Fibroblast of lung (primary cell): ENCODE measurements around the gene ISYNA1. TPM values are rescaled to one million over a fixed set of nuclear protein-coding genes. Genes with fewer than 3 reads are reported as not detected.

Source experiments
- DNase-seq, 2 donors: peaks; one replicate each; pipeline versions ENCODE4 v3.0.0 to v3.0.0-alpha.2; 2010; ENCODE audit warnings: low read depth in 2 of 2
- H2AFZ ChIP-seq: 2 replicates; pipeline ENCODE4 v1.5.1; 2012; ENCODE audit warnings: low read length, control low read depth, inconsistent platforms
- H3K27ac ChIP-seq: 2 replicates; pipeline ENCODE4 v1.5.1; 2011; ENCODE audit warnings: low read length, control low read depth; ENCODE audit not compliant: insufficient read depth
- H3K27me3 ChIP-seq: 2 replicates; pipeline ENCODE4 v1.5.1; 2011; ENCODE audit warnings: mild to moderate bottlenecking, low read length; ENCODE audit not compliant: control insufficient read depth, insufficient read depth
- H3K36me3 ChIP-seq: 2 replicates; pipeline ENCODE4 v1.5.1; 2011; ENCODE audit warnings: low read length; ENCODE audit not compliant: control insufficient read depth, insufficient read depth
- H3K4me1 ChIP-seq: 2 replicates; pipeline ENCODE4 v1.5.1; 2011; ENCODE audit warnings: low read length; ENCODE audit not compliant: control insufficient read depth, insufficient read depth; ENCODE audit errors: extremely low read depth
- H3K4me2 ChIP-seq: 2 replicates; pipeline ENCODE4 v1.5.1; 2011; ENCODE audit warnings: low read length, control low read depth; ENCODE audit not compliant: insufficient read depth; ENCODE audit errors: extremely low read depth
- H3K4me3 ChIP-seq, 4 experiments: fragments of 200-600 bp in 1 of 4; sonication (generic) in 1 of 4; replicated peaks in 1 of 4; 2 replicates each; pipeline ENCODE4 v1.5.1; 2011 to 2016; ENCODE audit warnings: low read length in 4 of 4, low read depth in 3 of 4, mild to moderate bottlenecking in 3 of 4, control low read depth in 2 of 4, inconsistent platforms in 1 of 4, mixed read lengths in 1 of 4; ENCODE audit not compliant: insufficient read depth in 1 of 4; ENCODE audit errors: control extremely low read depth in 1 of 4
- H3K79me2 ChIP-seq: 2 replicates; pipeline ENCODE4 v1.5.1; 2012; ENCODE audit warnings: mild to moderate bottlenecking, low read length, inconsistent platforms; ENCODE audit not compliant: control insufficient read depth, insufficient read depth
- H3K9ac ChIP-seq: 2 replicates; pipeline ENCODE4 v1.5.1; 2011; ENCODE audit warnings: mild to moderate bottlenecking, low read length, control low read depth; ENCODE audit not compliant: insufficient read depth
- H3K9me3 ChIP-seq: 2 replicates; pipeline ENCODE4 v1.5.1; 2012; ENCODE audit warnings: low read depth, low read length; ENCODE audit not compliant: control insufficient read depth, insufficient read depth
- H4K20me1 ChIP-seq: 2 replicates; pipeline ENCODE4 v1.5.1; 2011; ENCODE audit warnings: low read length; ENCODE audit not compliant: control insufficient read depth, insufficient read depth; ENCODE audit errors: extremely low read depth
- CTCF ChIP-seq, 2 donors: IDR thresholded peaks in 1 of 2; conservative IDR thresholded peaks in 1 of 2; 1 replicate in 1 of 2; 2 replicates in 1 of 2; pipeline ENCODE4 v1.5.1; 2011 to 2012; ENCODE audit warnings: low read length in 2 of 2, control low read depth in 1 of 2, inconsistent platforms in 1 of 2, low read depth in 1 of 2, mild to moderate bottlenecking in 1 of 2
- EZH2 ChIP-seq: IDR thresholded peaks from 2 replicates; pipeline ENCODE4 v1.5.1; 2012; ENCODE audit warnings: low read length, control low read depth, mild to moderate bottlenecking; ENCODE audit errors: missing control alignments
- polyA plus RNA-seq, 2 donors: library from polyadenylated mRNA; depleted of rRNA in 1 of 2; stranded (reverse) in 1 of 2; unstranded in 1 of 2; fragments of >200 nt; gene quantifications; 2 replicates each; pipeline ENCODE4 v1.2.1, GENCODE V29; 2011 to 2012; ENCODE audit warnings: missing spikeins in 1 of 2
- total RNA-seq: library from RNA; depleted of rRNA; stranded (reverse); fragments of >200 nt; gene quantifications from 2 replicates; pipeline ENCODE4 v1.2.1, GENCODE V29; 2014

Gene ISYNA1
- total and polyA plus RNA-seq, 2 donors (not counting 1 experiment from before 2014, with no cell fraction given), result 10.3 to 25.6 TPM

DNA sequence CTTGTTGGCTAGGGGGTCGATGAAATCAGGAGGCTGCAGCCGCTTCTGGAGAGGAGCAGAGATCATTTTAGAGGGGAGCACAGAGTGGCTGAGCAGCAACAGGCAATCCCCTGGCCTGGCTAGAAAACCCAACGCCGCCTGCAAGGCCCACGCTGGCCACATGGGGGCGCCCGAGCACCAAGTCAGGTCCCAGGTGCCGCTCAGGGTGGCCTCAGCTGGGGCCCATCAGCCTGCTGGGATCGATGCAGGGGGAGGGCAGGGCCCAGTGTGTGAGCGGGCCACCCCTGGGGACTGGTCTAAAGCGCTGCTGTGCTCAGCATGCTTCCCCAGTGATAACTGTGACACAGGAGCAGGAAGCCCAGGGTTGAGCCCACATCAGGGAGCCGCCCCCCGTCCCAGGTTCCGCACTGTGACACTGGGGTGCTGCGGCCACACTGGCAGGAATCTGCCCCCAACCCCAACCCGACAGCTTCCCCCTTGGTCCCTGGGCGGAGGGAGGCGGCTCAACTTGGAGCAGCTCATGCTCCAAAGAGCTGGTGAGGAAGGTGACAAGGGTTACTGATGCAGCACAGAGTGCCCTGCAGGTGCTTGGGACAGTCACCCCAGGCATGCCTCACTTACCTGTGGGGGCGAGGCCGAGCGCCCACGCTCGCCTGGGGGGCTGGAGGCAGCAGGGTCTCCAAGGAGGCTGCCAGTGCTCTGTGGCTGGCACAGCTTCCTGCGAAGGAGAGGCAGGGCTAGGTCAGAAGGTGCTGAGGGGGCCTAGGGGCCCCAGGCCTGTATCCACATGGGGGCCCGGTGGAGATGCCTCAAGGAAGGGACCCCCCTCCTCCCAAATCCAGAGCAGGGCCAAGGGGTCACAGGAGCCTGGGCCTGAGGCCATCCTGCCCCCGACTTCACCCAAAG is 13.3 kb upstream of the ISYNA1 start:
- Histone ChIP-seq H3K9ac (no peak overlapping the region), H3K27ac (no peak overlapping the region), H3K36me3 (peaks cover 22% of the 10 kb centered on the region), H2AFZ (no peak overlapping the region), H4K20me1 (no peaks in the 10 kb centered on the region), H3K79me2 (no peaks in the 10 kb centered on the region), H3K4me3 (no peak overlapping the region), H3K4me1 (peaks cover 11% of the 10 kb centered on the region), H3K9me3 (no peaks in the 10 kb centered on the region), H3K4me2 (no peak overlapping the region), H3K27me3 (no peaks in the 10 kb centered on the region)
- TF ChIP-seq CTCF (conservative IDR thresholded peaks at IDR 0.05 in 1 of 2, IDR thresholded peaks at IDR 0.05 in 1 of 2; ENCODE audit: low read depth in 1 of 2, low read length in 2 of 2), result peak; percentile 91 to 94
- no peak for TF ChIP-seq EZH2
- DNase-seq, result peak in 1 of 2 donors; percentile 77

DNA sequence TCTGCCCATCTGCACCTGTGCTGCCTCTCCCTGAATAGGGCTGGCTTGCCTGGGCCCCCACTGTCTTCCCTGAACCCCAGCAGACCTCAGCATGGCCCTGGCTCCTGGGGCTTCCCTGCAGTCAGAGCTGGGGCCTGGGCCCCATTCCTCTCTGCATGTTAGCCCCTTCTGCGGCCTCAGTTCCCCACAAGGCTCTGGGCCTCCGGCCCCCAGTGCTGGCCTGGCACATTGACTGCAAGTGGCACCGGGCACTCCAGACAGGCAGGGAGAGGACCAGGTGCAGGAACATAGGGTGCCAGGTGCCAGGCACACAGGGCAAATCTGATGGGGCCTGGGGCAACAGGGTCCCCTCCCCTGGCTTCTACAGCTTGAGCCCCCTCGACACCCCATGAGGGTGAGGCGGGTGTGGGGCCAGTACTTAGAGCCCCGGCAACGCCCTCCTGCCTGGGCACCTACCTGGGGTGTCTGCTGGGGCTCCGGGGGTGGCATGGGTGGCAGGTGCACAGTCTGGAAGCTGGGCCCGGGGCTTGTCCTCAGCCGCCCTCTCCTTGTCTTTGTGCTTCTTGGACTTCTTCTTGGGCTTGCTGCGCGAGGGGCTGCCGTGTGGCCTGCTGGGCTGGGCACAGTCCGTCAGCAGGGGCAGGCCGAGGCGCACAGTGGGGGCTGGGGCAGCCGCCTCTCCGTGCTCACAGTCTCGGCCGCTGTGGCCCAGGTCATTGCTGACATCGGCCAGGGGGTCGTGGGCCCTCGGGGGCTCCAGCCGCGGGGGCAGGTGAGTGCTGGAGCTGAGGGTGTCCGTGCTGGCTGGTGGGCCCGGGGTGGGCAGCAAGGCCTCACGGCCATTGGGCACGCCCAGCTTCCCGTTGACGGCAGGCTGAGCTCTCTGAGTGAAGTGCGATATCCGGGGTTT is 12.3 kb upstream of the ISYNA1 start:
- H2AFZ ChIP-seq, result no peak overlapping the region
- H3K4me2 ChIP-seq, result no peak overlapping the region
- H3K27me3 ChIP-seq, result no peaks in the 10 kb centered on the region
- DNase-seq, result no peak
- TF ChIP-seq CTCF (conservative IDR thresholded peaks at IDR 0.05 in 1 of 2, IDR thresholded peaks at IDR 0.05 in 1 of 2; ENCODE audit: low read depth in 1 of 2, low read length in 2 of 2) (no peak), EZH2 (no peak)
- peaks cover 23% of the 10 kb centered on the region for H3K36me3 ChIP-seq
- no peaks in the 10 kb centered on the region for H4K20me1 ChIP-seq
- no peaks in the 10 kb centered on the region for H3K79me2 ChIP-seq
- no peaks in the 10 kb centered on the region for H3K9me3 ChIP-seq
- no peak overlapping the region for H3K9ac ChIP-seq
- H3K4me3 ChIP-seq, result no peak overlapping the region
- peaks cover 11% of the 10 kb centered on the region for H3K4me1 ChIP-seq
- H3K27ac ChIP-seq, result no peak overlapping the region

DNA sequence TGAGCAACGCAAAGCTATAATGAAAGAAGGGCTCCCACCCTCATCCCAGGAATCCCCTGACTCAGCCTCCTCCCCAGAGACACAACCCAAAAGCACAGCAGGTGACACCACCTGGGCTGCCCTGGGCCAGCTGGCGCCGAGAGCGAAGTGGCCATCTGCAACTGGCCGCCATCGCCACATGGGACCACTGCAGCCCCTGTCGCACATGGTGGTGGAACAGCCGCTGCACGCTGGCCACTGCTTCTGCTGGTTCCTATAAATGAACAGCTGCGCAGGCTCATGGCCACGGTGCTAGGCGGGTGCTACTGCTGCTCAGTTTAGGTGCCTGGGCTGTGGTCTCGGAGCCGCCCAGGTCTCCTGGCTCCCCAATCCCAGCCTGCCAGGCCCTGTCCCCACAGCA is 11.6 kb upstream of the ISYNA1 start:
- H2AFZ ChIP-seq, result no peak overlapping the region
- no peaks in the 10 kb centered on the region for H3K9me3 ChIP-seq
- no peaks in the 10 kb centered on the region for H3K27me3 ChIP-seq
- no peaks in the 10 kb centered on the region for H4K20me1 ChIP-seq
- no peaks in the 10 kb centered on the region for H3K79me2 ChIP-seq
- no peak for TF ChIP-seq CTCF (conservative IDR thresholded peaks at IDR 0.05 in 1 of 2, IDR thresholded peaks at IDR 0.05 in 1 of 2; ENCODE audit: low read depth in 1 of 2, low read length in 2 of 2)
- no peak for TF ChIP-seq EZH2
- H3K4me1 ChIP-seq, result peaks cover 11% of the 10 kb centered on the region
- no peak overlapping the region for H3K9ac ChIP-seq
- H3K4me2 ChIP-seq, result no peak overlapping the region
- H3K4me3 ChIP-seq, result no peak overlapping the region
- DNase-seq, result no peak
- H3K36me3 ChIP-seq, result peaks cover 28% of the 10 kb centered on the region
- no peak overlapping the region for H3K27ac ChIP-seq
